Measurements from ENCODE around the gene AGXT.

AGXT gene

DNA sequence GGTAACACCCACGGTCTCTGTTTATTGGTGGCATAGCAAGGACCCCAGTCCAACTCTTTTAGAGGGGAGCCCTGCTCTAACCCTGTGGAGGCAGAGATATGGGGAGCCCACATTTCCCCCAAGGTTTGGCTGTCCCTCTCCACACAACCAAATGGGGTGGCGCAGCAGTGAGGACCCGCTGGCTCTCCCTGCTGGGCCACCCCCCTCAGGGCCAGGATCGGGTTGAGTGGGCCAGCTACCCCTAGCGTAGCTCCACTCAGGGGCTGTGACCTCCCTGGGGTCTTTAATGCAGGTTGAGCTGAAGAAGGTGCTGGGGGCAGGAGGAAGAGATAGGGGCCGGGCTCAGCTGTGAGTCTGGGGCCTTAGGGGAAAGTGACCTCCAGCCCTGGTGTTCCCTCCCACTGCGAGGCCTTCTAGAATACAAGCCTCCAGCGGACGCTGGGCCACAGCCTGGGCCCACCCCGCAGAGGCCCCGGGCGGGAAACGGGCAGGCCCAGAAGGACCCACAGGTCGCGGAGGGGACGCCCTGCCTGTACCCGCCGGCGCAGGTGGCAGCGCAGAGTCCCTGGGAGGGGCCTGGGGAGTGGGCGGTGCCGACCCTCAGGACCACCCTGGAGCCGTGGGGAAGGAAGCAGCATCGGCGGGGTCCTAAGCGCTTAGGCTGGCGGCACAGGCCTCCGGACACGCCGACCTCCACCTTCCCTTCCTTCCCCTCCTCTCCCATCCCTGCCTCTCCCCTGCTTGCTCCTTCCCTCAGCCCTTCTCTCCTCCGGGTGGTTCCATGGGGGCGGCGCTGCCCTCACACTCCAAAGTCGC is 47.1 kb downstream of the AGXT start:
- no peak for DNase-seq (ENCODE audit: low spot score)

DNA sequence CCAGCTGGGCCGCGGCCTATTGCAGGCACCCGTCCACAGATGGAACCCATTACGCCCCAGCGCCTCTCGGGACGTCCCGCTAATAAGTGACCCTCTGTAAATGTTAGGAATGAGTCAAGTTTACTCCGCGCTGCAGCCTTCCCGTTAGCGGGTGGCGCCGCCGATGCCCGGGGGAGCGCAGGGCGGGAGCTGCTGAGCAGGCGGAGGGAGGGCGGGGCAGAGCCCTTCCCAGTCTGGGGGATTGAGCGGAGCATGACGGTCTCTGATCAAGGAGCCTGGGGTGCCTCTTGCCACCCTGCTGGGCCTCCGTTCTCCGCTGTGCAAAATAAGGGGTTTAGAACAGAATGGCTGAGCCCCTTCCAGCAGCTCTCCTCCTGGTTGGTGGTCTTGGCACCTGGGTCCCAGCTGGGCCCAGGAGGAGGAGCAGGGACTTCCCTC is 48.0 kb downstream of the AGXT start:
- DNase-seq (ENCODE audit: low spot score) = no peak

- no peak for DNase-seq (ENCODE audit: low spot score)
Observed at GRCh38 chr2:240917009-240917683, 48.5 kb downstream of the AGXT start.

- DNase-seq (ENCODE audit: low spot score) = no peak
Observed at GRCh38 chr2:240917684-240918257, 49.1 kb downstream of the AGXT start.

- DNase-seq (ENCODE audit: low spot score) = no peak
Observed at GRCh38 chr2:240918258-240919091, 49.9 kb downstream of the AGXT start.

DNA sequence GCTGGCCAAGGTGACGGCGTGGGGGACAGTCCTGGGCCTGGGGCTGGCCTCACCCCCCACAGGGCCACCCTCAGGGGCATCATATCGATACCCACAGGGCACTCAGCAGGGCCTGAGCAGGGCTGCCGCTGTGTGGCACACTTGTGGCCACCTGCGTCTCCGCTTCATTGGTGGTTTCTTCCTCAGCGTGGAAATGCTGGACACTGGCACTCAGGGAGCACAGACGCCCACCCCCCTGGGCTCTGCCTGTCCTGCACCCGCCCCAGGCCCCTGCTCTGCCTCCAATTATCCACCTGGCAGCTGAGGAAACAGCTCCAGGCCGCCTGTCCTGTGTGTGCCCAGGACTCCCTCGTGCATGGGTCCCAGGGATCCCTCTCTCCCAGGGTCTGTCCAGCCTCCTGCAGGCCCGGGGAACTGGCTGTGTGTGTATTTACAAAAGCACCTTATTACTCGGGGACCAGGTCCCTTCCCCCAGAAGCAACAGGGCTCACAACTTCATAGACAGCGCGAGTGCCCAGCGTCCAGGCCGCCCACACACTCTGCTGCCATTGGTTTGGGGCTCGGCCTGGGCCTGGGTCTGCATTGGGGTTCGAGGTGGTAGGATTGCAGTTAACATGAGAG is 50.6 kb downstream of the AGXT start:
- no peak for DNase-seq (ENCODE audit: low spot score)

DNA sequence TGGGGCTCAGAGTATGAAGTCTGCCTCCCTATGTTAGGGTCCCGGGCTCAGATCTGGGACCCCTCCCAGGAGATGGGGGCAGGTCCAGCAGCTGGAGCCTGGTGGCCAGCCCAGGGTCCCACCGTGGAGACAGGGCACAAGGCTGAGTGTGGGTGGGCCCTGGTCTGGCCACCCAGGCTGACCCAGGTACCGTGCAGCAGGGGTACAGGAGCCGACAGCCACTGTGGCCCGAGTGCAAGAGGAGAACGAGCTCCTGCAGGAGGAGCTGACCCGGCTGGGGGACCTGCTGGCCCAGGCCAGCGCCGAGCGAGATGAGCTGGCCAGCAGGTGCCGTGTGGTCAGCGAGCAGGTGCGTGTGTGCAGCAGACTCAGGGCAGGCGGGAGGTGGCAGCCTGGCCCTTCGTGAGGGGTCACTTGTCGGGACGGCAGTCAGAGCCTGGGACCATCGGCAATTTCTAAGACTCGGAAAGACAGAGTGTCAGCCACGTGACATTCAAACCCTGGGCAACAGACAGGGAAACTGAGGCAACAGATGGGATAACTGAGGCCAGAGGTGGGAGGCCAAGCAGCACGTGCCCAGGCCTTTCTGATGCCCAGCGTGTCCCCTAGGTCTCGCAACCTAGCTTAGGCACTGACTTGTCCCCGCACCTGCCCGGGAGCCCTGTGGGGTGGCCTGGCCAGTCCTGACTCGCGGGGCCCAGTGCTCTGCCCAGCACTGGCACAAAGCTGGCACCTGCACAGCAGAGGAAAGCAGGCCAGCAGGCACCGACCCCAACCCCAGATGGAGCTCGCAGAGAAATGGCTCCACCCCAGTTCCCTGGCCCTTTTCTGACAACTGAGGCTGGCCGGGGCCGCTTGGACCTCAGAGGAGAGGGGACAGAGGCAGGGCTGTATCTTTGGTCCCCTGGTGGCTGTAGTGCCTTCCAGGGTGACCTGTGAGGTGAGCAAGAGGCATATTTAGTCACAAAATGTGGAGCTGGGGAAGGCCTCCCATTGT is 51.5 kb downstream of the AGXT start:
- DNase-seq (ENCODE audit: low spot score) = no peak

GRCh38 chr2:240920783-240921231 is 52.2 kb downstream of the AGXT start:
- no peak for DNase-seq (ENCODE audit: low spot score)

GRCh38 chr2:240921311-240921994 is 52.8 kb downstream of the AGXT start:
- no peak for DNase-seq (ENCODE audit: low spot score)

GRCh38 chr2:240921995-240922244 is 53.3 kb downstream of the AGXT start:
- DNase-seq (ENCODE audit: low spot score) = no peak

GRCh38 chr2:240922245-240922981 is 53.8 kb downstream of the AGXT start:
- DNase-seq (ENCODE audit: low spot score) = no peak

- no peak for DNase-seq (ENCODE audit: low spot score)
Observed at GRCh38 chr2:240922982-240923537, 54.4 kb downstream of the AGXT start.

- peak; percentile 11 for DNase-seq (ENCODE audit: low spot score)
Observed at GRCh38 chr2:240925191-240925567, 56.6 kb downstream of the AGXT start.

GRCh38 chr2:240925568-240926515 is 57.2 kb downstream of the AGXT start:
- DNase-seq (ENCODE audit: low spot score) = no peak

DNA sequence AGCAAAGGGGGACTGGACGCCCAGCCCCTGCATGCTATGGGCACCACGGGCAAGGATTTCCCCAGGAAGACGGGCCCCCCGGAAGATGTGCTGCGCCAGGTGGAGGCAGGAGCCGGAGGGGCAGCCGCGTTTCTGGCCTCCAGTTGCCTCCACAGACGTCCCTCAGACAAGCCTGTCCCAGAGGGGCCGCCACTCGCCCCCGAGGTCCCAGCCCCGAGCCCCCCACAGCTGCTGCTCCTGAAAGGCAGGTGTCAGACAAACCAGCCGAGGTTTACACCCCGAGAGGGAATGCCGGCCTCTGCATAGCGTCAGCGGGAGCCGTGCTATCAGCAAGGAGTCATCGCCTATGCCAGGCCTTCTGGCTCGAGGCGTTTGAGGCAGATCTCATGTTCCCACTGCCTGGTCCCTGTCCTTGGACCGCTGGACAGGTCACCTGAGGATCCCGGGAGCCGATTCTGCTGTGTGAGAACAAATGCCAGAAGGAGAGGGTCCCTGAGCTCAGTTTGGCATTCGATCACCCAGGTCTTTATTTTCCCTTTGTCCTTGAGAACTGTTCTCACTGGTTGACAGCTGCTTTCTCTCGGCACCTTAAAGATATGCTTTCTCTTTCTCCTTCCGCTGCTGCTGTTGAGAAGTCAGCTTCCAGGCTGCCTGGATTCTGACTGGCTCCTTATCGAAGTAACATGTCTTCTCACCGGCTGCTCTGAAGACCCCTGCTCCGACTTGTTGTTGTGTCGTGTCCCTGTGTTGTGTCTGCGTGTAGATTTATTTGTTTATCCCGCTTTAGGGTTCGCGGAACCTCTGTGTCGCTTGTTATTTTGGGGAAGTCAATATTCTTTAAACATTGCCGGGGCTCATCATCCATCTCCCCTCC is 58.1 kb downstream of the AGXT start:
- no peak for DNase-seq (ENCODE audit: low spot score)

DNA sequence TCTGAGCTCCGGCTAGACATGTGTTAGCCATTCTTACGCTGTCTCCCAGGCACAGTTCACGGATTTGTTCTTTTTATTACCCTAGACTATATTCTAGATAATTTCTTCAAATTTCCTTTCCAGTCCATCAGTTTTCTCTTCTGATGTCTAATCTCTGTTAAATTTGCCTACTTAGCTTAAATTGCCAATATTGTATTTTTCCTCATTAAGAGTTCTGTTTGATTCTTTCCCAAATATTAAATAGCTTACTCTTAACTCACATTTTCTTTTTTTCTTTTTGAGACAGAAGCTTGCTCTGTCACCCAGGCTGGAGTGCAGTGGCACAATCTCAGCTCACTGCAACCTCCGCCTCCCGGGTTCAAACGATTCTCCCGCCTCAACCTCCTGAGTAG is 58.8 kb downstream of the AGXT start:
- no peak for DNase-seq (ENCODE audit: low spot score)
